GM23338 (cell line): ENCODE results near the gene STX8. TPM values are rescaled to one million over a fixed set of nuclear protein-coding genes. Genes with fewer than 3 reads are reported as not detected.

Source experiments
- ATAC-seq: fragments of 200-7000 bp; cut with Tn5 transposase; 3 replicates; pipeline ENCODE4 v1.9.1; 2020
- DNase-seq: peaks from one replicate; pipeline ENCODE4 v3.0.0-alpha.2; 2015; ENCODE audit warnings: low spot score
- H2AFZ ChIP-seq: fragments of 200-600 bp; sonication (generic); 2 replicates; pipeline ENCODE4 v1.8.0; 2016; ENCODE audit warnings: antibody characterized with exemption, mild to moderate bottlenecking, moderate library complexity
- H3F3A ChIP-seq: fragments of 200-600 bp; sonication (generic); replicated peaks from 2 replicates; pipeline ENCODE4 v1.8.0; 2017; ENCODE audit warnings: antibody characterized with exemption, mixed run types, low read depth
- H3K27ac ChIP-seq: fragments of 200-600 bp; sonication (generic); 2 replicates; pipeline ENCODE4 v1.6.1; 2016; ENCODE audit warnings: low read depth
- H3K27me3 ChIP-seq: fragments of 200-600 bp; sonication (generic); 2 replicates; pipeline ENCODE4 v1.8.0; 2016; ENCODE audit warnings: mild to moderate bottlenecking, mixed run types, moderate library complexity; ENCODE audit not compliant: insufficient read depth
- H3K36me3 ChIP-seq: fragments of 200-600 bp; sonication (generic); 2 replicates; pipeline ENCODE4 v1.8.0; 2016; ENCODE audit warnings: mild to moderate bottlenecking; ENCODE audit not compliant: insufficient read depth
- H3K4me1 ChIP-seq: fragments of 200-600 bp; sonication (generic); 2 replicates; pipeline ENCODE4 v1.8.0; 2016; ENCODE audit warnings: mild to moderate bottlenecking, moderate library complexity; ENCODE audit not compliant: insufficient read depth
- H3K4me2 ChIP-seq: fragments of 200-600 bp; sonication (generic); 2 replicates; pipeline ENCODE4 v1.7.1; 2017; ENCODE audit warnings: mixed run types
- H3K4me3 ChIP-seq: fragments of 200-600 bp; sonication (generic); 2 replicates; pipeline ENCODE4 v1.6.1; 2016; ENCODE audit warnings: mixed run types
- H3K79me2 ChIP-seq: fragments of 200-600 bp; sonication (generic); replicated peaks from 2 replicates; pipeline ENCODE4 v1.8.0; 2017; ENCODE audit warnings: mild to moderate bottlenecking; ENCODE audit not compliant: insufficient read depth
- H3K9me2 ChIP-seq: fragments of 200-600 bp; sonication (generic); 2 replicates; pipeline ENCODE4 v1.8.0; 2017; ENCODE audit not compliant: insufficient read depth
- H4K20me1 ChIP-seq: fragments of 200-600 bp; sonication (generic); replicated peaks from 2 replicates; pipeline ENCODE4 v1.8.0; 2017; ENCODE audit warnings: mild to moderate bottlenecking; ENCODE audit not compliant: insufficient read depth
- H3K27ac Mint-ChIP-seq: 2 replicates; pipeline ENCODE4 v1.8.0; 2020; ENCODE audit warnings: inconsistent platforms, mild to moderate bottlenecking, moderate library complexity, mixed read lengths
- H3K27me3 Mint-ChIP-seq: 3 replicates; pipeline ENCODE4 v1.8.0; 2022; ENCODE audit warnings: low read depth, mild to moderate bottlenecking, moderate library complexity, mixed read lengths, inconsistent platforms; ENCODE audit not compliant: insufficient read depth, poor library complexity
- H3K36me3 Mint-ChIP-seq: 3 replicates; pipeline ENCODE4 v1.8.0; 2021; ENCODE audit warnings: low read depth, mild to moderate bottlenecking, inconsistent platforms, moderate library complexity, mixed read lengths
- H3K4me1 Mint-ChIP-seq: 3 replicates; pipeline ENCODE4 v1.8.0; 2020; ENCODE audit warnings: mild to moderate bottlenecking, inconsistent platforms, mixed read lengths
- H3K4me3 Mint-ChIP-seq: 3 replicates; pipeline ENCODE4 v1.8.0; 2021; ENCODE audit warnings: moderate library complexity, mild to moderate bottlenecking, inconsistent platforms, mixed read lengths
- H3K9me3 Mint-ChIP-seq: 3 replicates; pipeline ENCODE4 v1.8.0; 2020; ENCODE audit warnings: moderate library complexity, mild to moderate bottlenecking, inconsistent platforms, mixed read lengths
- CREB1 ChIP-seq: fragments of 250-450 bp; sonication (Bioruptor Pico); IDR thresholded peaks from 2 replicates; pipeline ENCODE4 v1.5.0; 2020; ENCODE audit warnings: low read depth, mild to moderate bottlenecking, moderate library complexity
- JUNB ChIP-seq: IDR thresholded peaks from one replicate; pipeline ENCODE4 v1.6.1; 2016; ENCODE audit warnings: antibody characterized with exemption; ENCODE audit not compliant: unreplicated experiment
- NANOG ChIP-seq: IDR thresholded peaks from 2 replicates; pipeline ENCODE4 v1.6.1; 2016; ENCODE audit warnings: antibody characterized with exemption, borderline replicate concordance
- STAT1 ChIP-seq: IDR thresholded peaks from one replicate; pipeline ENCODE4 v1.6.1; 2016; ENCODE audit warnings: antibody characterized with exemption; ENCODE audit not compliant: unreplicated experiment
- polyA plus RNA-seq: library from polyadenylated mRNA; unstranded; fragments of >200 nt; fragmentation: Nextera tagmentation; extraction: Ambion mirVana; gene quantifications from 2 replicates; pipeline ENCODE4 v1.2.1, GENCODE V29; 2016
- total RNA-seq: library from RNA; depleted of rRNA; stranded (reverse); fragments of >200 nt; shearing (Covaris generic); gene quantifications from 2 replicates; pipeline ENCODE4 v1.2.3, GENCODE V29; 2014
- TF ChIP-seq, protein P1 (sequence below): IDR thresholded peaks from one replicate; pipeline ENCODE4 v1.6.1; 2018; ENCODE audit warnings: antibody characterized with exemption; ENCODE audit not compliant: unreplicated experiment

Gene STX8
- total and polyA plus RNA-seq, 2 experiments from 2014 or later: 59.4 to 82.3 TPM

DNA sequence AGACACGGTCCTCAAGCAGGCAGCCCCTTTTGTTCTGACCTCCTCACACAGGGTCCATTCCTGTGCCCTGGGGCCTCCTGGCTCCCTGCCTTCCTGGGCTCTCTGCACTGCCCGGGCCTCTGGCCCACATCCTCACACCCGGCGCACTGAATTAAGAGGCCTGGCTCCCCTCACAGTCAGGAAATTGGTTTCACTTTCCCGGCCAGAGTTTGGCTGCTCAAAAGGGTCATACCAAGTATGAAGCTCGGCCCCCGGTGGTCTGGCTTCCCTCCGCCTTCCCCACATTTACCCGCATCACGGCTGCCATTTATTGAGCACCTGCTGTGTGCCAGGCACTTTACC, 334.3 kb downstream of the STX8 start (continued):
- TF ChIP-seq, protein P1, sequence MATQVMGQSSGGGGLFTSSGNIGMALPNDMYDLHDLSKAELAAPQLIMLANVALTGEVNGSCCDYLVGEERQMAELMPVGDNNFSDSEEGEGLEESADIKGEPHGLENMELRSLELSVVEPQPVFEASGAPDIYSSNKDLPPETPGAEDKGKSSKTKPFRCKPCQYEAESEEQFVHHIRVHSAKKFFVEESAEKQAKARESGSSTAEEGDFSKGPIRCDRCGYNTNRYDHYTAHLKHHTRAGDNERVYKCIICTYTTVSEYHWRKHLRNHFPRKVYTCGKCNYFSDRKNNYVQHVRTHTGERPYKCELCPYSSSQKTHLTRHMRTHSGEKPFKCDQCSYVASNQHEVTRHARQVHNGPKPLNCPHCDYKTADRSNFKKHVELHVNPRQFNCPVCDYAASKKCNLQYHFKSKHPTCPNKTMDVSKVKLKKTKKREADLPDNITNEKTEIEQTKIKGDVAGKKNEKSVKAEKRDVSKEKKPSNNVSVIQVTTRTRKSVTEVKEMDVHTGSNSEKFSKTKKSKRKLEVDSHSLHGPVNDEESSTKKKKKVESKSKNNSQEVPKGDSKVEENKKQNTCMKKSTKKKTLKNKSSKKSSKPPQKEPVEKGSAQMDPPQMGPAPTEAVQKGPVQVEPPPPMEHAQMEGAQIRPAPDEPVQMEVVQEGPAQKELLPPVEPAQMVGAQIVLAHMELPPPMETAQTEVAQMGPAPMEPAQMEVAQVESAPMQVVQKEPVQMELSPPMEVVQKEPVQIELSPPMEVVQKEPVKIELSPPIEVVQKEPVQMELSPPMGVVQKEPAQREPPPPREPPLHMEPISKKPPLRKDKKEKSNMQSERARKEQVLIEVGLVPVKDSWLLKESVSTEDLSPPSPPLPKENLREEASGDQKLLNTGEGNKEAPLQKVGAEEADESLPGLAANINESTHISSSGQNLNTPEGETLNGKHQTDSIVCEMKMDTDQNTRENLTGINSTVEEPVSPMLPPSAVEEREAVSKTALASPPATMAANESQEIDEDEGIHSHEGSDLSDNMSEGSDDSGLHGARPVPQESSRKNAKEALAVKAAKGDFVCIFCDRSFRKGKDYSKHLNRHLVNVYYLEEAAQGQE: no peak
- TF ChIP-seq STAT1 (no peak), NANOG (no peak)

- H3K27ac ChIP-seq: no peak overlapping the region
- H3K4me1 Mint-ChIP-seq: peaks cover 41% of the 10 kb centered on the region
- H3K9me2 ChIP-seq: no peaks in the 10 kb centered on the region
- H3K27ac Mint-ChIP-seq: 0 out of 2 replicates have a peak overlapping the region, but pooled peaks have one; percentile 48
- ATAC-seq (peak; percentile 22), DNase-seq (peak; percentile 84)
- H3K4me1 ChIP-seq: peaks cover 17% of the 10 kb centered on the region
- H3K9me3 Mint-ChIP-seq: no peaks in the 10 kb centered on the region; the same call in 2 of the 3 replicates
- H3F3A ChIP-seq: no peaks in the 10 kb centered on the region
- H3K36me3 ChIP-seq: no peaks in the 10 kb centered on the region
- TF ChIP-seq JUNB: no peak
- TF ChIP-seq CREB1: peak; percentile 78
- no peaks in the 10 kb centered on the region for H3K79me2 ChIP-seq
- no peaks in the 10 kb centered on the region; the same call in 2 of the 3 replicates for H3K36me3 Mint-ChIP-seq
- no peak overlapping the region for H2AFZ ChIP-seq
- peaks cover 12% of the 10 kb centered on the region; the same call in 1 of the 2 replicates for H3K27me3 ChIP-seq
- peak overlapping the region; percentile 78 for H3K4me2 ChIP-seq
- peak overlapping the region; percentile 62 for H3K4me3 Mint-ChIP-seq
- H3K27me3 Mint-ChIP-seq: peaks cover 16% of the 10 kb centered on the region
- H3K4me3 ChIP-seq: peak overlapping the region; percentile 58
- H4K20me1 ChIP-seq: no peaks in the 10 kb centered on the region
Observed at GRCh38 chr17:9240659-9241370, 334.8 kb downstream of the STX8 start.

- peak overlapping the region; percentile 95 for H2AFZ ChIP-seq
- no peak overlapping the region for H3K27ac Mint-ChIP-seq
Observed at GRCh38 chr17:9239793-9240658, 335.6 kb downstream of the STX8 start.

More at GRCh38 chr17:9239793-9240658, 335.6 kb downstream of the STX8 start:
- Histone ChIP-seq H3K9me2 (no peaks in the 10 kb centered on the region), H3K36me3 (no peaks in the 10 kb centered on the region), H3K27me3 (peaks cover 12% of the 10 kb centered on the region; the same call in 1 of the 2 replicates), H3K27ac (no peak overlapping the region), H3K79me2 (no peaks in the 10 kb centered on the region), H4K20me1 (no peaks in the 10 kb centered on the region), H3F3A (no peaks in the 10 kb centered on the region), H3K4me2 (peak overlapping the region; percentile 87), H3K4me3 (peak overlapping the region; percentile 61), H3K4me1 (peaks cover 17% of the 10 kb centered on the region)
- Mint-ChIP-seq H3K9me3 (no peaks in the 10 kb centered on the region; the same call in 2 of the 3 replicates), H3K36me3 (no peaks in the 10 kb centered on the region; the same call in 2 of the 3 replicates), H3K27me3 (peaks cover 16% of the 10 kb centered on the region), H3K4me3 (peak overlapping the region; percentile 72), H3K4me1 (peaks cover 35% of the 10 kb centered on the region)
- DNase-seq: peak; percentile 66
- peak; percentile 58 for ATAC-seq
- TF ChIP-seq, protein P1: peak; percentile 49
- no peak for TF ChIP-seq JUNB
